Measurements from ENCODE around the gene GLI2.

- no peak for TF ChIP-seq POLR2A (IDR thresholded peaks at IDR 0.05; ENCODE audit: low read depth, low read length)
- no peak for TF ChIP-seq POLR2AphosphoS5 (IDR thresholded peaks at IDR 0.05; ENCODE audit: low read depth, low read length)
- TF ChIP-seq POU2F2 (IDR thresholded peaks at IDR 0.05; ENCODE audit: low read depth, low read length), result no peak
- TF ChIP-seq TAF1 (IDR thresholded peaks at IDR 0.05; ENCODE audit: low read depth, low read length), result no peak
These were observed 39.0 kb downstream of the GLI2 start for GRCh38 chr2:120774557-120775160.
